ENCODE results near the gene MLIP. TPM values are rescaled to one million over a fixed set of nuclear protein-coding genes. Genes with fewer than 3 reads are reported as not detected.

MLIP gene
- total RNA-seq, 2 donors from 2014 or later = 1.4 to 3.6 TPM

DNA sequence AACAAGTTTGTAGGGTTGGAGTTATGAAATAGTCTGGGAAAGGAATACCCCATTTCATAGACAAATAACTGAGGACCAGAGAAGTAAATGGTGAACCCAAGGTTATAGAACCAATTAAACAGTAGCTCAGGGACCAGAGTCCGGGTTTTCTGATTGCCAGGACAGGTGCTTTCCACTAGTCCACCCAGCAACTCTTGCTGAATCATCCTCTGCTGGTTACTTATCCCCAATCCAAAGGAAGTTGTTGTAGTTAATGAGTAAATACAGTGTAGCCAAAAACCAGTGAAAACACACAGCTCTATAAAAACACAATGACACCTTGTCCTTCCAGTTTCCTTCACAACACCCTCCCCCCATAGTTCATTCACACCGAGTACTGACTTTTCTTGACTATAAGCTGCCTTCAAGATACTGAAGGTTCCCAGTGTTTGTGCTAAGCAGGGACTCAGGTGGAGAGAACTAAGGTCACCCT lies 196.2 kb downstream of the MLIP start:
- intact Hi-C loops (cut with DNase I) = no loop called here
- DNase-seq (ENCODE audit: low spot score) = no peak

DNA sequence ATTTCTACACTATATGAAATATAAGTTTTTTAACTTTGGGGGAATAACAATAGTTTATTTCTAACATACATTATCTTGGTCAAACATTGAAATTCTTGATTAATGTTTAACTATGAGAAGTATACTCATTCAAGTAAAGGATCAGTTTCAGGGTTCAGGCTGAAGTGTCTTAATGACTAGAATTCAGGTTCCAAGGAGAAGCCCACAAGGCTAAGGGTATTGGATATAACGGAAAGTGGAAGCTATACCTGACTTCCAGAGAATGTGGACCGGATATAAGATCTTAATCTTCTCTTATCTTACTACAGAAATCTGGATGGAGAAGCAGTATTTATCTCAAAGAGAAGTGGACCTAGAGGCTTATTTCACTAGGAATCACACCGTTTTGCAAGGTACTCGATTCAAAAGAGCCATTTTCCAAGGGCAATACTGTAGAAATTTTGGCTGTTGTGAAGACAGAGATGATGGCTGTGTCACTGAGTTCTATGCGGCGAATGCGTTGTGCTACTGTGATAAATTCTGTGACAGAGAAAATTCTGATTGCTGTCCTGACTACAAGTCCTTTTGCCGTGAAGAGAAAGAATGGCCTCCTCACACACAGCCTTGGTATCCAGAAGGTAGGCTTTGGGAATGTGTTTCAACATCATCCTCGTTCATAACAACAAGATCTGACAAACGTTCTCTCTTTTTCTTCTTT lies 197.2 kb downstream of the MLIP start, which contains the start of gene TINAG:
TINAG (plus strand) TSS at position 153 of the 697 bp plus-strand sequence; CDS start at position 263, 110 bp downstream.
- no peak for DNase-seq (ENCODE audit: low spot score)
- intact Hi-C loops (cut with DNase I) = no loop called here

DNA sequence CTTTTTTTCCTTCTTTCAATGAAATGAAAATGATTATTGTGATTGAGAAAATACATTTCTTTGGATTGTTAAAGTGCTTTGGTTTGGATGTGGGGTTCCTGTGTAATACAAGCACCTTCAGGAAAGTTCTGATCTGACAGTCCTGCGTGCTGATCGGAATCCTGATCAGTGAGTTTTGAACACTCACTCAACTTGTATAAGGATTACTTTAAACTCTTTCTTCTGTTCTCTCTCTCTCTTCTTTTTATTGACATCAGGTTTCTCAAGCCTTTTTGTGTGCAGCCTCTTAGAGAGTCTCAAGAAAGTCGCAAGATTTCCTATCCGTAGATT lies 197.7 kb downstream of the MLIP start:
- intact Hi-C loops (cut with DNase I) = no loop called here

DNA sequence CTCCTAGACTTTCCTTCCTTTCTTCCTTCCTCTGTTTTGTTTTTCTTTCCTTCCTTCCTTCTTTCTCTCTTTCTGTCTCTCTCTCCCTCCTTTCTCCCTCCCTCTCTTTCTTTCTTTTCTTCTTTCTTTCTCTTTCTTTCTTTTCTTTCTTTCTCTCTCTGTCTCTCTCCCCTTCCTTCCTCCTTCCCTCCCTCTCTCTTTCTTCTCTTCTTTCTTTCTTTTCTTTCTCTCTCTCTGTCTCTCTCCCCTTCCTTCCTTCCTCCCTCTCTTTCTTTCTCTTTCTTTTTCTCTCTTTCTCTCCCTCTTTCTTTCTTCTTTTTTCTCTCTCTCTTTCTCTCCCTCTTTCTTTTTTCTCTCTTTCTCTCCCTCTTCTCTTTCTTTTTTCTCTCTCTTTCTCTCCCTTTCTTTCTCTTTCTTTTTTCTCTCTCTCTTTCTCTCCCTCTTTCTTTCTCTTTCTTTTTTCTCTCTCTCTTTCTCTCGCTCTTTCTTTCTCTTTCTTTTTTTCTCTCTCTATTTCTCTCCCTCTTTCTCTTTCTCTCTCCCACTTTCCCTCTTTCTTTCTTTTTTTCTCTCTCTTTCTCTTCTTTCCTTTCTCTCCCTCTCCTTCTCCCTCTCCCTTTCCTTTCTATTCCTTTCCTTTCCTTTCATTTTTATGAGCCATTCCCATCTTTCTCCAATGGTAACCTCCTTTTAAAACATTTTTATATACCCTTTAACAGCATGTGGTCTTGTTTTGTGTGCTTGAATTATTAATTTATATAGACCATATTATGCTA lies 199.3 kb downstream of the MLIP start:
- intact Hi-C loops (cut with DNase I) = no loop called here
- no peak for DNase-seq (ENCODE audit: low spot score)

More for the DNA sequence above, 197.7 kb downstream of the MLIP start:
- no peak for DNase-seq (ENCODE audit: low spot score)

DNA sequence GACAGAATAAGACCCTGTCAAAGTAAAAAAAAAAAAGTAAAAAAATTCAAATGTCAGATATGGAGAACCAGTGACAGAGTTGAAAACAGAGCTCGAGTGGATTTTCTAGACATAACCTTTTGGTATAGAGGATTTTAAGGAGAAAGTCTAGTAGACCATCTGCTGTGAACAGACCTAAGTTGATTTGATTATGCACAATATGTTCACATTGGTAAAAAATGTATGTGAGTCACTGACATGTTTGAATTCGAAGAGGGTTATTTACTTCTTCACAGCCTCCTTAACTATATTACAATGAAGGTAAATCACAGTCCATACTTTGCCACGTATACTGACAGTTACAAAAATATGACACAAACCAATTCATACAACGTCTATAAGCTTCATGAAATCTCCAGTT lies 204.4 kb downstream of the MLIP start:
- intact Hi-C loops (cut with DNase I) = no loop called here
- DNase-seq (ENCODE audit: low spot score) = no peak

Other genes with a start within 250 kb of the MLIP start
- gene TINAG, start 197.0 kb downstream of the MLIP start, total RNA-seq = not detected

All from posterior vena cava (tissue), 2 donors.